GM21390 (cell line): ENCODE measurements around the gene RBM28.

ENCODE experiments used
- ATAC-seq: cut with Tn5 transposase; IDR thresholded peaks from one replicate; pipeline ENCODE4 v1.9.1; 2021; ENCODE audit not compliant: unreplicated experiment

The RBM28 gene

DNA sequence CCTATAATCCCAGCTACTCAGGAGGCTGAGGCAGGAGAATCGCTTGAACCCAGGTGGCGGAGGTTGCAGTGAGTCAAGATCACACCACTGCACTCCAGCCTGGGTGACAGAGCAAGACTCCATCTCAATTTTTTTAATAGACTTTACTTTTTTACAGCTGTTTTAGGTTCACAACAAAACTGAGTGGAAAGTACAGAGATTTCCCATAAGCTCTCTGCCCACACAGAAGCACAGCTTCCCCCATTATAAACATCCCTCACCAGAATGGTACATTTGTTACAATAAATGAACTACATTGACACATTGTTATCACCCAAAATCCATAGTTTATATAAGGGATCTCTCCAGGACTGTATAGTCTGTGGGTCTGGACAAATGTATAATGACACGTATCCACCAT is 32.4 kb upstream of the RBM28 start:
- ATAC-seq: no peak

DNA sequence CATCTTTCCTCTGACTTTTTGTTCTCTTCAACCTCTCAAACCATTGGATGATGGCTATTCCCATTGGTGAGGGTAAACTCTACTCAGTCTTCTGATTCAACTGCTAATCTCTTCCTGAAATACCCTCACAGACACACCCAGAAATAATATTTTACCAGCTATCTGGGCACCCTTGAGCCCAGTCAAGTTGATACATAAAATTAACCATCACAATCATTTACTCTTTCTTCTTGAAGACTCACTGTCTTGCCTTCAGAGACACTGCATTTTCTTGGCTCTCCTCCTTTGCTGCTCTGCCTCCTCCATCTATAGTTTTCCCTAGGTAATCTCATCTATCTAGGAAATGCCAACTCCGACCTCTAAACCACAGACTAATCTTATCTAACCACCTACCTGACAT is 30.3 kb upstream of the RBM28 start:
- ATAC-seq: no peak

DNA sequence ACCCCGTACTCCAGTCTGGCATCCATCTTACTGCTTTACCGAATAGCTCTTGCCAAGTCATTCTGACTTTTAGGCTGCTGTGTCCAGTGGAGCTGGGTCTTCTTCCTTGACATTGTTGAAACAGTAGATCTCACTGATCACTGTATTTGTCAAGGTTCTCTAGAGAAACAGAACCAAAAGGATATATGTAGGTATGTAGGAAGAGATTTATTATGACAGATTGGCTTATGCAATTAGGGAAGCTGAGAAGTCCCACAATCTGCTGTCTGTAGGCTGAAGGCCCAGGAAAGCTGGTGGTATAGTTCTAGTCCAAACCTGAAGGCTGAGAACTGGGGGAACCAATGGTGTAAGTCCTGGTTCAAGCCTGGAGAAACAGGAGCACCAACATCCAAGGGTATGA is 29.9 kb upstream of the RBM28 start:
- ATAC-seq: no peak

DNA sequence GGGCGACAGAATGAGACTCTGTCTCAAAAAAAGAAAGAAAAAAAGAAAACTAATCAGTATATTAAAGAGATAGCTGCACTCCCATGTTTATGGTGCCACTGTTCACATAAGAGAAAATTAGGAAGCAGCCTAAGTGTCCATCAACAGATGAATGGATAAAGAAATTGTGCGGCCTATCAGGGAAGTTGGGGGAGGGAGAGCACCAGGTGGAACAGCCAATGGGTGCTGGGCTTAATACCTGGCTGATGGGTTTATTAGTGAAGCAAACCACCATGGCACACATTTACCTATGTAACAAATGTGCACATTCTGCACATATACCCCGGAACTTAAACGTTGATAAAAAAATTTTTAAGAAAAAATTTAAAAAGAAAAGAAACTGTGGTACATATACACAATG is 26.8 kb upstream of the RBM28 start:
- no peak for ATAC-seq

DNA sequence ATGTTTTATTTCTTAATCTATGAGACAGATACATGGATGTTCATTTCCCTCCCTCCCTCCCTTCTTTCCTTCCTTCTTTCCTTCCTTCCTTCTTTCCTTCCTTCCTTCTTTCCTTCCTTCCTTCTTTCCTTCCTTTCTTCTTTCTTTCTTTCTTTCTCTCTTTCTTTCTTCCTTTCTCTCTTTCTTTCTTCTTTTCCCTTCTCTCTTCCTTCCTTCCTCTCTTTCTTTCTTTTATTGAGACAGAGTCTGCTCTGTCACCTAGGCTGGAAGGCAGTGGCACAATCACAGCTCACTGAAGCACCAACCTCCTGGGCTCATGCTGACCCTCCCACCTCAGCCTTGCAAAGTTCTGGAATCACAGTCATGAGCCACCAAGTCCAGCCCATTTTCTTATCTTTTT is 23.3 kb upstream of the RBM28 start:
- no peak for ATAC-seq

DNA sequence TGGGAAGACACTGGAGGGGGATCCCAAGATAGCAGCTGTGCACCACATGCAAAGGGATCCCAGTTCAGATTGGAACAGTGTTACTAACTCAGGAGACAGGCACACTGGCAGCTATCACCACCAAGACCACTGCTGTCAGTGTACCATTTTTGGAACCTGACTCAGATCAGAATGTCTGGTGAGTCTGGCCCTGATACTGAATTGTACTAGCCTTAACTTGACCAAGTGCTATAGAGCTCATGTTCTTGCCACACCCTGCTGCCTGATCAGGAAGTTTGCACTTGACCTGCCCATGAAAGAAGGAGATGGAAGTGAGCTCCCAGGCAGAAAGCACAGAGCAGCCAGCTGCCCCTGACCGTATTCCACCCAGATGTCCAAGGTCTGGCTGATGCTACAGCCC is 22.6 kb upstream of the RBM28 start:
- ATAC-seq: no peak

DNA sequence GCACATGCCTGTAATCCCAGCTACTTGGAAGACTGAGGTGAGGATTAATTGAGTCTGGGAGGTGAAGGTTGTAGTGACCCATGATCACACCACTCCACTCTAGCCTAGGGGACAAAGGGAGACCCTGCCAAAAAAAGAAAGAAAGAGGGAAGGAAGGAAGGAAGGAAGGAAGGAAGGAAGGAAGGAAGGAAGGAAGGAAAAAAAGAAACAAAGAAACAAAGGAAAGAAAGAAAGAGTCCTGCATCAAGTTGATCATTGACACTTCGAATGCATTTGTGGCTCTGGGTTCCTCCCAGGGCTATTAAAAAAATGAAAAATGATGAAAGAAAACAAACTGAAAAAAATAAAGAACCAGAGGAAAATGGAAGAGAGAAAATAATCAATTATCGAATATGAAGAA is 21.7 kb upstream of the RBM28 start:
- ATAC-seq: no peak

DNA sequence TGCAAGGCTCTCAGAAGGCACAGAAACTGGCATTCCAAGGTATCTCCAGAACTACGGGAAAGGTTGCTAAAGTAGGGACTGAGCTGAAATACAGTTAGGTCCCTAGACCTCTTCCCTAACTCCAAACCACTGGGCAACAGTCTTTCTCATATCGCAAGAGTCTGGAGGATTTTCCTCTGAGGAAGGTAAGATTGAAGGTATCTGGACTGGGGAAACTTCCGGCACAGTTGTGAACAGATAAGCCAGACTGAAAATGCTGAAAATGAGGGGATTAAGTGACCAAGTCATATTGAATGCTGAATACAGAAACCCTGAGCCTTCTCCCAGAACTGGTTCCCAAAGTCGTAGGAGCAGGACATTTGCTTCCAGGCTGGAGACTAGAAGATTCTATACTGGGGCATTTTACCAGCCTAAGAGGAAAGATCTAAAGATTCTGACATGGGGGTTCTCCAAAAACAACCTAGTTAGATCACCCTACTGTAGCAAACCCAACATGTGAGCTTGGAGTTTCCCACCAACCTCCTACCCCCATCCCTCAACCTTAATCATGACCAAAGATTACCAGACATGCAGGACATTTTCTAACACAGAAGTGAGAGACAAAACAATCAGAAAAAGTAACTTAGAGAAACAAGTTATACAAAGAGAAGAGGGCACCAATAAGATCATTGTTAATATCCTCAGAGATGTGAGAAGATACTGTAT is 20.6 kb upstream of the RBM28 start:
- ATAC-seq: no peak

DNA sequence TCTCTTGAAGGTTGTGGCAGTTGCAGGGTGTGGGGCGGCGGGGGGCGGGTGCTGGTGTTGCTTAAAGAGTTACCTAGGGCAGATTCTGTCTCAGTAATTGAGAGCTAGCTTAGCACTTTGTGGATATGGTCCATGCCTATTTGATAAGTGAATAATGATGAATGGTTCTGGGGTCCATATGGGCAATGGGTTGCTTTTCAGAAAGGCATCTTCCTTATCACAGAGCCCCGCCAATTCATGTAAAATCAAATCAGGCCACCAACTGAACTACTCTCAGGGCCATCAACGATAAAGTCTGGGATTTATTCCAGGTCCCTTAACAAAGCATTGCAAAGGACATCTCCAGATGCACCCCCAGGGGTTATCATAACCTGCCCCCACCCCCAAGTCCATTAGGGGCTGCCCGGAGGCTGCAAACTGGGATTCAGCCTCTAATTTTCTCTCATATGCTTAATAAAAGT is 19.6 kb upstream of the RBM28 start:
- no peak for ATAC-seq

DNA sequence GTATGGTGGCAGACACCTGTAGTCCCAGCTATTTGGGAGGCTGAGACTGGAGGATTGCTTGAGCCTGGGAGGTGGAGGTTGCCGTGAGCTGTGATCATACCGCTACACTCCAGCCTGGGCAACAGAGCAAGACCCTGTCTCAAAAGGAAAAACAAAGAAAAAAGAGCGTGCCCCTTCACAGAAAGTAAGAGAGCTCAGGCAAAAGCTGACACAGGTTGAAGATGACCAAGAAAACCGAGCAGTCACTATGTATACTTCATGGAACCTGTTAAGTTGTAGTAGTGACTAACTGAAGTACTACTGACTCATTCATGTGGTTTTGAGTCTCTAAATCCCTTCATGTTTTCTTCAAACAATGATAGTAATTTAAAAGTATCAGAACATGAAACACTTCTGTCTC is 19.0 kb upstream of the RBM28 start:
- ATAC-seq: no peak

DNA sequence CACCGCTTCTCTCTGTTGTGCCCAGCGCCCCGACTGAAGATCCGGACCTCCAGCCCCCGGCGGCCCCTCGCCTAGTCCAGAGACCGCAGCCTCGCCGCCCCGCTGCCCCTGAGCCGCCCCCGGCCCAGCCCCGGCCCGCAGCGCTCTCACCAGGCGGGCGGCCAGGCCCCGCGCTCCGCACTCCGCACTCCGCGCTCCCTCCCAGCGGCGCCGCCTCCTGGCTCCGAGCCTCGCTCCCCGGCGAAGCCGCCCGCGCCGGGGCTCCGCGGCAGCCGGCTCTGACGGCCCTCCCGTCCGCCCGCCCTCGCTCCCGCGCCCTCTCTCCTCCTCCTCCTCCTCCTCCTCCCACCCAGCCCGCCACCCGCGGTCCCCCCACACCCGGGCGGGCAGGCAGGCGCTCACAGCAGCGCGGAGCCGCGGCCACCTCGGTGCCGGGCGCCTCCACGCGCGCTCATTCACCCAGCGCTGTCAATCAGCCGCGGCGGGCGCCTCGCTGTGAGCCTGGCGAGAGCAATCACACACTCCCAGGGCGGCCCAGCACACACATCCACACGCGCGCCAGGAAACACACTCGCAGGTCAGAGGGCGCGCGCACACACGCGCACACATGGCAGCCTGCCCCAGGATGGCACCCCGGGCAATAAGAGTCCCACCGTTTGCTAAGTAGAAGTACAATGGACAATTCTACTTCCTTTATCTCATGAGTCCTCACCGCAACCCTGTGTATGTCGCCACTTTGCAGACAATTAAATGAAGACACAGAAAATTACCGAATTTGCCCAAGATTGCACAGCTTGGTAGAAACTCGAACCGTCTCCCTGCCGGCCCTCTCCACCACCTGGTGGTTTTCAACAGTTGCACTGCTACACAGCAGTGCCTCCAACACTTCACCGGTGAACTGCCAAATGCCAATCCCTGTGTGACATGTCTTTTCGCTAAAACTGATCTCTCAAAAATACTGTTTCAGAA is 18.0 kb upstream of the RBM28 start, which contains the start of gene PRRT4:
Gene PRRT4, minus strand, starts transcription at position 280 of the 969 bp plus-strand sequence.
- ATAC-seq: no peak

DNA sequence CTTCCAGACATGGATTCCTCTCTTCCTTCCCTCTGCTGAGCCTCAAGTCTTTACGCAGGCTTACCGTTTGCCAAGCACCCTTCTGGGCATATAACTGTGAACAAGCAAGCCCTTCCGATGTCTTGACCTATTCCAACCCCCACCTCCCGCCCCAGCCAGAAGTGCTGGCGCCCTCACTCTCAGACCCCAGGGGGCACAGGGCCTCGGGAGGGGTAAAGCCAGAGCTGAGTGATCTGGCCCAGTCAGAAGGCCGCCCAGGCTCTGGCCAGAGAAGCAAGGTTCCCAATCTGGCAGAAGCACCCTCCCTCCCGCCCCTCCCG is 16.6 kb upstream of the RBM28 start:
- no peak for ATAC-seq

DNA sequence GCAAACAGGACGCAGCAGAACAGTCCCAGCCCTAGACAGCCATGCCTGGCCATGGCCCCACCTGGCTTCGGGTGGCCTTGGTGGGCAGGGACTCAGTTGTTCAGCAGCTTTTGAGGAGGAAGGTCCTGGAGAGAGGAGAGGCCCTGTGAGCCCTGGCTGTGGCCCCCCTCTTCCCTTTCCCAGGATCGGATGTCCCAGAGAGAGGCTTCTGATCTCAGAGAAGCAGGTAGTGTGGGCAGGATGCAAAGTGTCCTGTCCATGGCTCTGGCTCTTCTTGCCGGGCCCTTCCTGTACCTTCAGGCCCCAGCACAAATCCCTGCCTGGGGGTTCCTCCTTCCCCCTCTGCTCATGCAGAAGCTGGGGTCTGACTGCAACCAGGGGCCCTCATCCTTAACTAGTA is 16.2 kb upstream of the RBM28 start:
- no peak for ATAC-seq

DNA sequence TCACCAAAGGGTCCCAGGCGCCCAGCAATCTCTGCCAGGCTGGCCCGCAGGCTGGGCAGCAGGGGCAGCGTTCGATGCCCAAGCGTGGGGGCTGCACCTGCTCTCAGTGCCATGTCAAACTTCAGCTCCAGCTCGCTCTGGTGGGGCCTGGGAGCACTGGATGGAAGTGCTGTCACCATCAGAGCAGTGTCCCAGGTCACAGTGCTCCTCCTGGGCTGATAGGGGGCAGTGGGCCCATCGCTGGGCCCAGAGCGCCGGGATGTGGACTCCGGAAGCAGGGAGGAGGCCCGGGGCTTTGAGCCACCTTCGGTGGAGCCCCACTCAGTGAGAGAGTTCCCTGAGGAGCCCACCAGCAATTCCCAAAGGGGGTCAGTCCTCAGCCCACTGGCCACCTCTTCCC is 15.6 kb upstream of the RBM28 start:
- ATAC-seq: no peak

DNA sequence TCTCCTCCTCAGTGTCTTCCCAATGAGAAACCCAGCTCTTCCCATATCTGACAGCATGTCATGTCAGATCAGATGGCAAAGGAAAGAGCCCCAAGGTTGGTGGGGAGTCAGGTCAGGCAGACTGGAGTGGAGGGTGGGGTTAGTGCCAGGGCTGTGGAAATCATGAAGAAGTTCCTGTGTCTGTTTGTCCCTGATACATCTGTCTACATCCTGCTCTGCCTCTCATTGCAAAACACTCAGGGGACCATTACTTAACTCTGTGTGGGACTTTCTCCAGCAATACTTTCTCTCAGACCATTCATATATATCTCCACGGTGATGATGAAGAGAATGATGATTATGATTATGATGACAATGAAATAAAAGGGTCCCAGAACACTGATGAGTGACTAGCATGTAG is 14.5 kb upstream of the RBM28 start:
- ATAC-seq: no peak

DNA sequence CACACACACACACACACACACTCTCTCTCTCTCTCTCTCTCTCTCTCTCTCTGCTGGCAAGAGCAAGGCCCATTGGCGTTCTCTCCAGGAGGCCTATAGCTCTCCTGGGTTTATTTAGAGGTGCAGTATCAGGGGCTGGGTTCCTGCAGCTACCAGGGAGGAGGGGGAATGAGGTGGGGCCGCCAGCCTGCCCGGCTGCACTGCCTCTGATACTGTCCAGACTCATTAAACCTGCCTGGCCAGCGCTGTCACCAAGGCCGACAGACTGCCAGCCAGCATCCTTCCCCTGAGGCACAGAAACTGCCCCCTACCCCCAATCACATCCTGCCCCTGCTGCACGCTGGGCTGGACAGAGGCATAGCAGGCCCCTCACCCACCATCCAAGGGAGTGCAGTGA is 13.5 kb upstream of the RBM28 start:
- no peak for ATAC-seq

DNA sequence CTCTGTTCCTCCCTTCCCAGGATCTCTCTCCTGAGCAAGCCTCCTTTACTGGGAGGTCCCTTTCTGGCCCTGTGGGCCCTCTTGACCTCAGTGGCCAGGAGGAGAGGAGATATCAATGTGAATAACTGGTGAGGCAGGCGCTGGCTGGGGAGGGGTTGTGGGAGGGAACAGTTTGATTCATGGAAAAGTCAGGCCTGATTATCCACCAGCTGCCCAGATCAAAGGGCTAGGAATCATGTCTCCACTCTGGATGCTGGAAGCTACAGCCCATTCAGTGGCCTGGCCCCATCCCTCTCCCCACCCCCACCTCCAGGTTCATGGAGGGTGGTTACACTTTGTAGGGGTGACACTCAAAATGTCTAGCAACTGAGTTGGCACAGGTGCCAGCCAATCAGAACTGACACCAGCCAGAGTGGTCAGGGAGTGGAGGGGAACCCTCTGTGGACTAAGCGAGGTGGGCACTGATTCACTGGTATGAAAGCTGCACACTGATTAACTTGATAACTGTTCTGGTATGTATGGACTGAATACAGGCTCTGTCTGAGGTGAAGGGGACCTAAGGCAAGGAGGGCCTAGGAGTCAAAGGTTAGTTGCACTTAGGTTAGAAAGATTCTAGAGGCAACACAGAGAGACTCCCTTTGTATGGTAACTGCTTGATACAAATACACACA is 13.0 kb upstream of the RBM28 start:
- ATAC-seq: no peak

DNA sequence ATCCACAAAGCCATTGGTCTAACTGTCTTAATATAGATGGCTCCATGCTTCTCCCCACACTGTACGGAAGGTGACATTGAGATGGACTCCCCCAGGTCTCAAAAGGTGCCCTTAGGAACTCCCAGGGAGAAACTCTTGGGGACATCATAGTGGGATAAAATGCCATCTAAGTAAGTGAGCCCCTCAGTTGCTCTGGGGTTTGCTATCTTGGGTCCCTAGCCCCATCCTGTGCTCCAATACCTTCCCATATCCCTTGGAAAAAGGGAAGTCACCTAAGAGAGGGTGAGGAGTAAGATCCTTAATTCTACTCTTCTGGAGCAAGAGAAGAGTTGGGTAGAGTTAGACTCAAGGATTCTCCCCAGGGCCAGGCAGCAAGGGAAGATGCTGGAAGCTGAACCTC is 9.9 kb upstream of the RBM28 start:
- no peak for ATAC-seq

DNA sequence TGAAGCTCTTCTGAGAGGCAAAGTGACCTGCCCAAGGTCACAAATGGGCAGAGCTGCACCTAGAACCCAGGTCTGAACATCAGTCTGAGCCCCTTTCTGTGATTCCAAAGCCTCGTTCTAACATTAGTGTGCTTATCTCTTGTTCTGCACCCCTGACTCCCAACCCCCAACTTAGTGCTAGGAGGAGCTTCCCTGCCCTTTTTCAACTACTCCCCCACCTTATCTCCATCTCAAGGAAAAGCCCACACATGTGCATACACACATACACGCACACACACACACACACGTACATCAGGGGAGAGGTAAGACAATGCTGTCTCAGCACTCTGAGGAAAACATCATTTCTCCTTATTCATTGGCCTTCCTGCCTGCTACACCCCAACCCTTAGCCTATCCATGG is 9.5 kb upstream of the RBM28 start:
- no peak for ATAC-seq

DNA sequence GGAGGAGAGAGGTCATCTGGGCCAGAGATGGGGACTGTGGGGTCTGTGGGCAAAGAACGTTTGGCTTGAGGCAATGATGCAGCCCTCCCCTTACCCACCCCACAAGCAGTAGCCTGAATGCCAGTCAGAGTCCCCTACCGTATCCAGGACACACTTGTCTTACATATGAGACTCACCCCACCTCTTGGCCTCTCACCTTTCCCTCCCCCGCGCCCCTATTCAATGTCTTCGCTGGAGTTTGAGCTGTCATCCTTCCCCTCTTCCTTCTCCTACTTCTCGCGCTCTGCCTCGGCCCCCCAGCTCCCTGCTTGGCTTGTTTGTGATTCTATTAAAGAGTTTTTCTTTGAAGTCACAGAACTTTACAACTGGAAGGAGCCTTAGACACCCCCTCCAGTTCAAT is 8.9 kb upstream of the RBM28 start:
- ATAC-seq: no peak

DNA sequence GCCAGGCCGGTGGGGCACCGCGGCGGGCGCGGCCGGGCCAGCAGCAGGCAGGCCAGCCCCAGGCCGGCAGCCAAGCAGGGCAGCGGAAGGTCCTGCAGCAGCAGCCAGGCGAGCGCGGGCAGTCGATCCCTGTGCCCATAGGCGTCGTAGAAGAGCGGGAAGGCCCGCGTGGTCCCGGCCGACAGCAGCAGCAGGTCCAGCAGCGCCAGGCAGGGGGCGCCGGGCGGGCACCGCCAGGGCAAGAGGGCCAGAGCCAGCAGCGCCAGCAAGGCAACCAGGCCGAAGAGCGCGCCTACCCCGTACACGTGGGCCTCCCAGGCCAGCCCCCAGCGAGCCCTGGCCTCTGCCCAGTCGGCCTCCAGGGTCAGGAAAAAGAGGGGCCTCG is 8.4 kb upstream of the RBM28 start:
- no peak for ATAC-seq
